ENCODE data around the gene IL17RB. TPM values are rescaled to one million over a fixed set of nuclear protein-coding genes. Genes with fewer than 3 reads are reported as not detected.

IL17RB gene
- polyA plus RNA-seq, 1 donor (not counting 4 experiments of a cell fraction or from before 2014, with no cell fraction given): not detected

- dilution Hi-C loops (cut with MboI; ENCODE audit: extremely low pct_ligation_motif_present, low sequenced_read_pairs): no loop called here
- peaks cover 0 to 8% of the 10 kb centered on the region in 2 experiments for H3K36me3 ChIP-seq (ENCODE audit: control insufficient read depth in 2 of 2, extremely low read depth in 1 of 2, insufficient read depth in 2 of 2, low read length in 2 of 2)
- peaks cover 6% of the 10 kb centered on the region for H3K9me1 ChIP-seq (ENCODE audit: control insufficient read depth, extremely low read depth, insufficient read depth, low read length)
- TF ChIP-seq CTCF (optimal IDR thresholded peaks at IDR 0.05 in 1 of 3, IDR thresholded peaks at IDR 0.05 in 1 of 3, conservative IDR thresholded peaks at IDR 0.05 in 1 of 3; ENCODE audit: extremely low read depth in 1 of 3, insufficient read depth in 2 of 3, low read length in 3 of 3) (no peak), EZH2 (IDR thresholded peaks at IDR 0.05; ENCODE audit: low read length) (no peak)
- H2AFZ ChIP-seq (ENCODE audit: control insufficient read depth, low read length): no peak overlapping the region
- no peak overlapping the region for H3K27ac ChIP-seq (ENCODE audit: control insufficient read depth, insufficient read depth, low read length)
- peaks cover 17% of the 10 kb centered on the region for H3K4me1 ChIP-seq (ENCODE audit: control insufficient read depth, extremely low read depth, insufficient read depth, low read length)
- no peak overlapping the region for H3K9ac ChIP-seq (ENCODE audit: control insufficient read depth, extremely low read depth, insufficient read depth, low read length)
- no peak overlapping the region for H3K4me3 ChIP-seq (ENCODE audit: control insufficient read depth in 2 of 3, extremely low read depth in 1 of 3, insufficient read depth in 2 of 3, low read depth in 1 of 3, low read length in 3 of 3)
- no peak overlapping the region for H3K4me2 ChIP-seq (ENCODE audit: control insufficient read depth, extremely low read depth, insufficient read depth, low read depth, low read length)
- H3K79me2 ChIP-seq (ENCODE audit: control insufficient read depth, insufficient read depth, low read length): peaks cover 34% of the 10 kb centered on the region
- FAIRE-seq: no peak
- no peaks in the 10 kb centered on the region for H4K20me1 ChIP-seq (ENCODE audit: control insufficient read depth, extremely low read depth, insufficient read depth, low read length)
- no peaks in the 10 kb centered on the region for H3K27me3 ChIP-seq (ENCODE audit: control insufficient read depth, extremely low read depth, insufficient read depth, low read length)
- no peaks in the 10 kb centered on the region for H3K9me3 ChIP-seq (ENCODE audit: control insufficient read depth, low read depth, low read length)
- no peak for DNase-seq (ENCODE audit: low read depth, low spot score)
Observed at GRCh38 chr3:53887446-53887845, 41.1 kb downstream of the IL17RB start.

DNA sequence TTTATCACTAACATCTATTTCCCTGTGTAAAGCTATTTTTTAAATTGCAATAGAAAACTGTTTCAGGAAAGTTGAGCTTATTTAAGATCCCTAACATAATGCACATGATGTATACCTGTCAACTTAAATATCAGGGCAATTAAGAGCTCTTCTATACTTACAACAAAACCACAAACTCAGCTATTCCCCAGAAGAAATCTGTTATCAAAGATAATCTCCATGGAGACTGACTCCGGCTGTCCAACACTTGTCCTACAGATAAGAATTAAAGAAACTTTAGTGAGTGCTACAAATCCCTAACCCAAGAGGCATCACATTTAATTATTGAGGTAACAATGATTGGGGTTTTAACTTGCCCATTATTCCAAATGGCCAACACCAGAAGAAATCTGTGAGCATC lies 41.9 kb downstream of the IL17RB start:
- Histone ChIP-seq H4K20me1 (ENCODE audit: control insufficient read depth, extremely low read depth, insufficient read depth, low read length) (no peaks in the 10 kb centered on the region), H3K9ac (ENCODE audit: control insufficient read depth, extremely low read depth, insufficient read depth, low read length) (no peak overlapping the region), H3K9me3 (ENCODE audit: control insufficient read depth, low read depth, low read length) (no peaks in the 10 kb centered on the region), H3K4me1 (ENCODE audit: control insufficient read depth, extremely low read depth, insufficient read depth, low read length) (peaks cover 18% of the 10 kb centered on the region), H3K36me3 (ENCODE audit: control insufficient read depth in 2 of 2, extremely low read depth in 1 of 2, insufficient read depth in 2 of 2, low read length in 2 of 2) (peaks cover 0 to 8% of the 10 kb centered on the region in 2 experiments), H2AFZ (ENCODE audit: control insufficient read depth, low read length) (no peak overlapping the region), H3K27ac (ENCODE audit: control insufficient read depth, insufficient read depth, low read length) (no peak overlapping the region), H3K9me1 (ENCODE audit: control insufficient read depth, extremely low read depth, insufficient read depth, low read length) (peaks cover 6% of the 10 kb centered on the region), H3K4me2 (ENCODE audit: control insufficient read depth, extremely low read depth, insufficient read depth, low read depth, low read length) (no peak overlapping the region), H3K4me3 (ENCODE audit: control insufficient read depth in 2 of 3, extremely low read depth in 1 of 3, insufficient read depth in 2 of 3, low read depth in 1 of 3, low read length in 3 of 3) (no peak overlapping the region), H3K27me3 (ENCODE audit: control insufficient read depth, extremely low read depth, insufficient read depth, low read length) (no peaks in the 10 kb centered on the region), H3K79me2 (ENCODE audit: control insufficient read depth, insufficient read depth, low read length) (peaks cover 34% of the 10 kb centered on the region)
- TF ChIP-seq CTCF (optimal IDR thresholded peaks at IDR 0.05 in 1 of 3, IDR thresholded peaks at IDR 0.05 in 1 of 3, conservative IDR thresholded peaks at IDR 0.05 in 1 of 3; ENCODE audit: extremely low read depth in 1 of 3, insufficient read depth in 2 of 3, low read length in 3 of 3) (no peak), EZH2 (IDR thresholded peaks at IDR 0.05; ENCODE audit: low read length) (no peak)
- DNase-seq (ENCODE audit: low read depth, low spot score) (no peak), FAIRE-seq (no peak)
- dilution Hi-C loops (cut with MboI; ENCODE audit: extremely low pct_ligation_motif_present, low sequenced_read_pairs): no loop called here
